UCSD-AML1 (cell line): ENCODE data around the gene MMEL1.

Experiments
- DNase-seq: peaks from one replicate; lab custom pipeline; 2025; ENCODE audit not compliant: unreplicated experiment; lab: John Stamatoyannopoulos, UW

MMEL1 gene

GRCh38 chr1:2544875-2545640 is 87.8 kb downstream of the MMEL1 start:
- no peak for DNase-seq

DNA sequence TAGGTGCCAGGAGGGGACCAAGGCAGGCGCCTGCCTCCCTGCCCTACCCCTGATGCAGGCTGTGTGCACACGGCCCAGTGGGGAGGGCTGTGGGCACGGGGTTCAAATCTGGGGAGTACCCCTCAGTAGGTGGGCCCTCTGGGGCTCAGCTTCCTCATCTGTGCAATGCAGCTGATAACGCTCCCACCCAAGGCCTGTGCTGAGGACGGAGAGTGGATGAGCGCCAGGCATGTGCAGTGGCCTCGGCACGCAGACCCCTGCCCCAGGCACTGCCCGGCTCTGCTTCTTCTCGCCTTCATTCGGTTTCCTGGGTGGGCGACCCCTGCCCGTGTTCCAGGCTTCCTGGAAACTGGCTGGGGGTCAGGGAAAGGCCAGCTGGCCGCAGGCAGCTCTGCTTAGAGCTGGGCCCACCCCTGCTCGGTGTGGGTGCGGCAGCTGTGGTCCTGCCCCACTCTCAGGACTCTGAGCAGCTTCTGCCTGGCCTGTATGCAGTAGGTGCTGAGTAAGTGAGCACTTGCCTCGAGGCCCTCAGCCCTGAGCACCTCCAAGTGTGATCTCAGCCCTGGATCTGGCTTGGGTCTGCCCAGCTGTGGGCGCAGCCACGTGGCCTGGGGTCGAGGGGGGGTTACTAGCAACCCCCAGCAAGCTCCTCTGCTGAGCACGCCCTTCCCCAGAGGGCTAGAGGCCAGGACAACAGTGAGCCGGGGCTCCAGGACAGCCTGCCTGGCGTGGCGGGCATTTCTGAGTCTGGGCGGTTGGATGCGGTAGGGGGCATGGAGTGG is 88.5 kb downstream of the MMEL1 start:
- no peak for DNase-seq

DNA sequence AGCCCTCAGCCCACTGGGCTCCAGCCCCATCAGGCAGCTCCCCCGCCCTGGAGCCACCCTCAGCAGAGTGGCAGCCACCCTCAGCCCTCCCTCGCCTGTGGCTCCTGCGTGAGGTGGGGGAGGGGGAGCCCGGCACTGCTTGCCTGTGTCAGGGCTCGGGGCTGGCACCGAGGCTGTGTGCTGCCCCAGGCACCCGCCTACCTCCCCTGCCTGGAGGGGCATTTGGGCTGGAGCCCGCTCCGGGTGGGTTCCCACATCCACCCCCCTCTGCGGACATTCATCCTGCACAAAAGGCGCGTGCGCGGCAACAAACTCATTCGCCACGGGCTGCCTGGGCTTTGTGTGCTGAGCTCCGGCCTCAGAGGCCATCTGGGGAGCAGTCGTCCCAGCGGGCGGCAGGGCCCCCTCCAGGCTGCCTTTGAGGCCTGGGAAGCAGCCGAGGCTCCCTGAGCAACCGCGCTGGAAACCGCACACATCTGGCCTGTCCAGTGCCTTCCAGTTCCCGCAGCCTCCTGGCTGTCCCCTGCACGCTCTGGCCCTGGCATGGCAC is 89.2 kb downstream of the MMEL1 start:
- peak; percentile 34 for DNase-seq

GRCh38 chr1:2542246-2542915 is 90.4 kb downstream of the MMEL1 start:
- no peak for DNase-seq

DNA sequence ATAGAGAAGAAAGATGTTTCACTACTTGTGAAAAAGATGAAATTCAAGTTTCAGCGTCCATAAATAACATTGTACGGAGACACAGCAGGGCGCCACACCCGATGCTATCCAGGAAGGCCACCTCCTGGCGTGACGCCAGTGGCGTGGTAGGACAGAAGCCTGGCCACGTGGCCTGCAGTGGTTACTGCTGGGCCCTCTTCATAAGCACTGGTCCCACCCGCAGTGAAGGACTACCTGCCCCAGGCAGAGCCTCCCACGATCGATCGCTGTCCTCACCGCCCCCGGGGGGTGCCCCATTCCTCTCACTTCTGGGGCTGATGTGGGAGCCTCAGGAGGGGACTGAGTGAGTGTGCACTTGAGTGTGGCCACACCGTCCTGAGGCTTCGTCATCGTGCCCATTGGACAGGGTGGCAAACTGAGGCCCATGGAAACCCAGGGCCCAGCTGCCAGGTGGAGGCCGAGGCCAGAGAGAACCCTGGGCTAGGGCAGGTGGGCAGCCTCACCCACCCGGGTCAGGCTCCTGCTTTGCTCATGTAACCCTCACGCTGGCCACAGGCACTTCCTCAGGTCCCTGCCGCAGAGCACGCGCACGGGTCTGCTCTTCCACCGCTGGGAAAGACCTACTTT is 91.1 kb downstream of the MMEL1 start:
- no peak for DNase-seq

- DNase-seq = no peak
Measured at GRCh38 chr1:2540816-2541492, 91.9 kb downstream of the MMEL1 start.
